GM18873 (cell line): ENCODE results near the gene SPOCK1.
"Not testable (repeated sequence)": the region's sequence is repeated elsewhere in the genome, so short reads cannot be mapped to it uniquely, and the experiment has no call there.

Experiments
- ATAC-seq: cut with Tn5 transposase; IDR thresholded peaks from one replicate; pipeline ENCODE4 v1.9.1; 2021; ENCODE audit warnings: mild to moderate bottlenecking, moderate library complexity, moderate number of reproducible peaks; ENCODE audit not compliant: unreplicated experiment, low FRiP score

Gene SPOCK1

DNA sequence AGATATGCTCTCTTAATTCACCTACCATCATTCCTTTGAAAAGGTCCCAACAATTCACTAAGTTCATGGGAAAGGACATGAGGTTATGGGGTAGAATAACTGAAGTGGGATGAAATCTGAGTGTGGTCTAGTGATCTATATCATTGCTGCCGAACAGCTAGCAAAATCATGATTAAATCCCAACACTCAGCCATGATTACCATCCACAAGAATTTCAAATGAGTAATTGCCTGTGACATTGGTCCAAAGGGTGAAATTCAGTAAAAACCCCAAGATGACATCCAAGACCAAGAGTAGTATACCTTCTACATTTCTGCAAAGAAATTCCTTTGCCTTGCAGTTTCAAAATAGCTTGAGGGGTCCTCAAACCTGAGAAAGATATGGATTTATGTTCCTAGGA, 225.6 kb downstream of the SPOCK1 start:
- no peak for ATAC-seq

GRCh38 chr5:137272831-137273230, 226.3 kb downstream of the SPOCK1 start:
- no peak for ATAC-seq

DNA sequence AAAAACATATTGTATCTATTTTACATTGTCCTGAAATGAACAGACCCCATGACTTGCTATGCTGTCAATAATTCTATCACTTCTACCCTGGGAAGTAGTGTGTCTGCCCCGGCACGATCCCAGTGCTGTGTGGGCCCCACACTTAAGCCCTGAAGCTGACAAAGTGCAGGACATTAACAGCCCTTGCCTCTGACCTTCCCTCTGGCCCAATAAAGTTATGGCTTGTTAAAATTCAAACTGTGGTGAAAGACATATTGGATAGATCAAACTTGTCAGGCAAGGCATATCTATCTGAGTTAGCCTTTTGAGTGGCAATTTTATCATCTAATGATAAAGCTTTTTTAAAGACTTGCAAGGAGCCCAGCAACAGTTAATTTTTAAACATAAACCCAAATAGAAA, 229.2 kb downstream of the SPOCK1 start:
- no peak for ATAC-seq

- ATAC-seq = no peak
These were observed 229.9 kb downstream of the SPOCK1 start for GRCh38 chr5:137269274-137269673.

DNA sequence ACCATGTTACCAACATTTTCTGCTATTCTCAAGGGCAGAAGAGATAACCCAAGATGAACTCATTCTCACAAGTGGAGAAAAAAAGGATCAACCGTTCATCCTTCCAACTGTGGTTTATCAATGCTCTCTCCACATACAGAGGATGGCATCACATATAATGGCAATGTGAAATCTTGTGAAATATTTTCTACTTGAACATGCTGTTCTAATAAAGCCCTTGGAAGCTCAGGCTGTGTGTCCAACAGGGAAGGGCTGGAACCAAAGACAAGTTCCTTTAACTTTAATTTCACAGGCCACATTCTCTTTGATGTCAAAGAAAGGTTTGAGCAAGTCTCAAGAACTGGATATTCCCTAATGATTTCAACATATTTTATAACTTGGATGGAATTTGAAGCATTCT, 230.5 kb downstream of the SPOCK1 start:
- no peak for ATAC-seq

- no peak for ATAC-seq
These were observed 232.9 kb downstream of the SPOCK1 start for GRCh38 chr5:137266186-137266585.

DNA sequence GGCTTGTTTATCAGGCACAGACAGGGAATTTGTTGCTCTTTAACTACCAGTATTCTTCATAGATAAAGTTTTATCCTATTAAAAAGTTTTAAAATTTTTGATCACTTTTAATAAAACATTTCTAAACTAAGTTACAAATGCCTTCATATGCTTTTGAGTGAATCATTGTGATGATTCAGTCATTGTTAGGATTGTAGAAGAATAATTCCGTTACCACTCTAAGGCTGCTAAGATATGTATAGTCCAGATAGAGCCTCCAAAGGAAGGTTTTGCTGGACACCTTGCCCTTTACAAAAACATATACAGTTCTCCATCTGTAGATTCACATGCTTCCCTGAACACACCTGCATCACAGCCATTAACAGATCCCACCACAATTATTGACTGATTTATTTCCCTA, 233.7 kb downstream of the SPOCK1 start:
- ATAC-seq = no peak

DNA sequence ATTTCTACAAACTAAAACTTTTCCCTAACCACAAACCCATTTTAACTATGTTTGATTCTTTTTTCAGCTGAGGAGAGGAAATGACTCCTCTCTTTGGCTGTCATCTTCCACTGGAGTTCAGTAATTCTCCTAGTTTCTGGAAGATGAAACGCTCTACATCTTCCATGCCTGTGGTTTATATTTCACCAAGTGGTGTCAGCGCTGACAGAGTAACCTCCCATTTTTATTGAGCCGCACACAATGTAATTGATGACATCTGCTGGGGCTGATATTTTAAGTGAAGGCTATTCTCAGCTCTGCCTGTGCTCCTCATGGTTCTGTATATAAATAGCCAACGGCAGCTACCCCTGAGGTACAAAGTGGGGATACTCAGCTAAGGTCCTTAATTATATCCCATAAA, 234.6 kb downstream of the SPOCK1 start:
- no peak for ATAC-seq

DNA sequence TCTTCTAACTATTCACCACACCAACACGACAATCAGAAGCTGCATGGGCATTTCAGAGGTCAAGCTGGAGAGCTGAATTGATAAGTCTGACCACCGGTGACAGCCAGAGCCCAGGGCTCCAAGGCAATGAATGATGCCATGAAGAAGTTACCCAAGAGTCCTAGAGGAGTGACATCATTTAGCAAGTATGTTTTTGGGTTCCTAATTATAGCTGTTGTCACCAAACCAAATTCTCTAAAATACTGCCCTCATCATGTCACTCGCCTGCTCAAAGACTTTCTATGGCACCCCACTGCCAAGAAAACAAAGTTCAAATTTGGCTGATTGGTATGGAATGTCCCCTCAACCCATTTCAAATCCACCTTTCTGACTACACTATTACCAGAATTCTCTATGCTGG, 235.1 kb downstream of the SPOCK1 start:
- no peak for ATAC-seq

- ATAC-seq = no peak
These were observed 235.6 kb downstream of the SPOCK1 start for GRCh38 chr5:137263371-137264005.

DNA sequence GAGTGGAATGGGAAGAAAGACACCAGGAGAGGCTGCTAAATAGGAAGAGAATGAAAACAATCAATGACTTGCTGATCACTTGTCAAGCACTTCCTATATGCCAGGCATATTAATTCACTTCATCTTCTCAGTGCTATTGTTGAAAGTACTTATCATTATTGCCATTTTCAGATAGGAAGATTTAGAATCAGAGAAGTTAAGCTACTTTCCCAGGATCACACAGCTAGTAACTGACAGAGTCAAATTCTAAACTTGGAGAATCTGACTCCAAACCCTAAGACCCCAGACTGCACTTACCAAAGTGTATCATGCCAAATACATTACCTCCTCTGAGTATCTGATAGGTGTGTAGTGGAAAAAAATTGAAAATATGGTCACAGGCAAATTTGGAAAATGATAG, 236.3 kb downstream of the SPOCK1 start:
- ATAC-seq = no peak

DNA sequence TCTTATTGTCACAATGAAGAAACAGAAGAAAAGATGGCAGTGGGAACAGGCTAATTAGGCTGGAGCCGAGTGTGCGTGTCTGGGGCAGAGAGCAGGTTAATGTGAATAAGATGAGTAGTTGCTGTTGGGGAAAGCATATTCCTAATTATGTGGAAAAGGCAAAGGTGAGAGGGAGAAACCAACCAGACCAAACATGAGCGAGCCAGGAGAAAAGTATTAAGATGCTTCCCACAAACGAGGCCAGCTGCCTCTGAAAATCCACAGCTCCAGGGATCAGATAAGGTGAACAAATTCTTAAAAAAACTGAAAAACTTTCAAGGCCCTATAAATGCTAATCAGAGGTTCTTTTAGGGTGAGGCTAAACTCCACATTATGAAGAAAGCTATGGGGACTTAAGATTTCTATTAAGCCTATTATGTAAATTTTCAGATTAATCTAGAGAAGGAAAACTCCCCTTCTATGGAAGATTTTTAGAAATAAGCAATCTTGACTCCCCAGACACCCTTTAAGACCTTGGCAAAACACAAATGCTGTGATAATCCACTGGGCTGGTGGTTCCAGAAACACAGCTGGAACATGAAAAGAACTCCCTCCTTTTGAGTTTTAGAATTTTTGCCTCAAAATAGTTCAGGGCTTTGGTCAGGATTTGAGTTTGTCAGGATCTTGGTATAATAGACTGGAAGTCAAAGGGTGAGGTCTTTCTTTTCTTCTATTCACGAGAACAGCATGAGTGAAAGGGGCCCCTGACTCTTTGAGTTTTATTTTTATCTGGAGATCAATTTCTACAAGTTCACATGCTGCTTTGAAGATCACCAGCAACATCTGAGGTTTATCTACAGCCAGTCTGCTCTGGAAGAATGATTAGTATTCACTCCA, 238.1 kb downstream of the SPOCK1 start:
- no peak for ATAC-seq

DNA sequence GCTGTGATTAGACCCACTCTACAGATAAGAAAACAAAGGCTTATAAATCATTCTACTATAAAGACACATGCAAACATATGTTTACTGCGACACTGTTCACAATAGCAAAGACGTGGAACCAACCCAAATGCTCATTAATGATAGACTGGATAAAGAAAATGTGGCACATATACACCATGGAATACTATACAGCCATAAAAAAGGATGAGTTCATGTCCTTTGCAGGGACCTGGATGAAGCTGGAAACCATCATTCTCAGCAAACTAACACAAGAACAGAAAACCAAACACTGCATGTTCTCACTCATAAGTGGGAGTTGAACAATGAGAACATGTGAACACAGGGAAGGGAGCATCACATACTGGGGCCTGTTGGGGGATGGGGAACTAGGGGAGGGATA, 240.0 kb downstream of the SPOCK1 start:
- not testable (repeated sequence) for ATAC-seq

DNA sequence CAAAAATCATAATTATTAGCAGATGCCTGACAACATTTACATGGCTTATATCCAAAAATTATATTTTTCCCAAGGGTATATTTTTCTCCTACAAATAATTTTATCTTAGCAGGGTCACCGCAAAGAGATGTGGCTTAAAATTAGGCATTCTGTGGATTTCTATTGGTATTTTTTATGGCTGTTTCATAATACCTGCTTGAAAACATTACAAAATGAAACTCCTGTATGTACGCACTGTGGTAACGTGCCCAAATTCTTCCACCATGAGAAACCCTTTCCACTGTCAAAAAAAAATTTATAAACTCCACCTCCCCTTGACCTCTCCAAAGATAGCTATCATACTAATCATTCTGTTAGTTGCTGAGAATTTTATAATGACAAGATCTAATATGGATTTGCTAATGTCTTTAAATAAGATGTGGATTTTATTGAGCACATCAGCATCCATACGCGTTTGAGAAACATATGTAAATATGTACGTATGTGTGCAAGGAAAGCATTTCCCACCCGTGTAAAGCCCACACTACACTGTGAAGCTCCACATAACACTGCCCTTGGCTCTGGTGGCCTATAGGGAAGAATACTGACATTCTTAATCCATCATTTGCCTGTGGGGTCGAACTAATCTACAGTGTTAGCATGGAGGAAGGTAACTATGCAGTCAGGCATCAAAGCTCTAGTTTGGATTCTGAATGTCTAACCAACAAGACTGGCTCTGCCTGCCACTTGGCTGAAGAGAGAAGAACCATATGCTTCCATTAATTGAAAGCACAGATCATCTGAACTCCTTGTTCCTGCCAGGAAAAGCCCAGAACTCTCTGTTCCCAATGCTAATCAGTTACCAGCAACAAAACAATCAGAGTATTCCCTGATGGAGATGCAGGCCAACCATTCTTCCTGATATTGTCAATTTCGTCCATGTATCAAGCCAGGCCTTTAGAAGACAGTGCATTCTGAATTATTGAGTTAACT, 244.7 kb downstream of the SPOCK1 start:
- no peak for ATAC-seq

DNA sequence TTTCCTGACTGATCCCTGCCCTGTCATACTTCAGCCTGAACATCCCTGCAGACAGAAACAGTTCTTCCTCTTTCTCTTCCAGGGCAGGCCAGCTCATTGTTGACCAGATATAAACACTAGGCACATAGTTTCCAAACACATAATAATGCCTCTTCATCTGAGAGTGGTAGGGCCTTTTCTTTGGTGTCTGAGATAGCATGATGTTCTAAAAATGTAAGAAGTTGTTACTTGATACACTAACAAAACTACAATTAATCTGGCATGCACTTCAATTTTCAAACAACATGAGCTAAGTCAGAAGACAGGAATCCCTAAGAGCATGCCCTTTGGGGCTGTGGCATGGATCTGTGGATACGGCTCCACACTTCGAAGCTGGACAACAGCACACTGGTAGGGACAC, 246.6 kb downstream of the SPOCK1 start:
- ATAC-seq = no peak

DNA sequence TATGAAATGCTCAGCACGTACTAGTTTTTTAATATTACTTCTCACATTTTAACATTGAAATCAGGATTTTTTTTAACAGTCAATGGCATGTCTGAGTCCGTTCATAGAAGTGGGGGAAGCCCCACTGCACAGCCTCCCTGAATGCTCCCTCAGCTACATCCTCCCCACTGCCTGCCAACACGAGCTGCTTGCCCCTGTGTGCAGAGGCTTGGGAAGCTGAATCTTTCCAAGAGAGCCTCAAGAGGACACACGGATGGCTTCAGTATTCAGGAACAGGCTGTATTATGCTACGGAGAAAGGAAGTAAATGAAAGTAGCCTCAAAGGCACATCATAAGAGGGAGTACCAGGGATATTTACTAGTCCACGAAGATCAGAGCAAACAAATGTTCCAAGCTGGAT, 248.7 kb downstream of the SPOCK1 start:
- ATAC-seq = no peak

DNA sequence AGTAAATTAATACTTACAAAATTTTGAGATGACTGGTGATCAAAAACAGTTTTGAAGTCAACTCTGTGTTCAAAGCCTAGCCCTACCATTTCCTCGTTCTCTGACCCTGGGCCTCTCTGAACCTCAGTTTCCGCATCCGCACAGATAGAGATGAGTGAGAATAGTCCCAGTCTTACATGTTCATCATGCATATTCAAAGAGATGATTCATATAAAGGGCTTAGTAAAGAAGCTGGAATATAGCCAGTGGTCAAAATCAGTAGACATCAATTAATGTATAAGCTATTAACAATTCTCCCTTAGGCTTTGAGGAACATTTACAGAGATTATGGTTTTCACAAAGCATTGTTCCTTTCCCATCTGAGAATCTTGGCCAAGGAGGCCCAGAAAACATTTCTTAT, 250.6 kb downstream of the SPOCK1 start:
- no peak for ATAC-seq

- no peak for ATAC-seq
These were observed 253.7 kb downstream of the SPOCK1 start for GRCh38 chr5:137245438-137245837.

GRCh38 chr5:137240285-137240684, 258.8 kb downstream of the SPOCK1 start:
- ATAC-seq = no peak

- ATAC-seq = no peak
These were observed 262.1 kb downstream of the SPOCK1 start for GRCh38 chr5:137236849-137237507.
